Activated T-cell treated with anti-CD3 and anti-CD28 coated beads, Interleukin-2, amount 50 U/mL, for 1 hour (primary cell): ENCODE results near the gene PARS2.
A peak's percentile ranks its signal among the peaks of the same experiment; 100 is the strongest.

Source experiments
- DNase-seq: peaks from one replicate; pipeline ENCODE4 v3.0.0-alpha.2; 2020

The PARS2 gene

GRCh38 chr1:54764133-54764921 lies at the start of gene PARS2:
Gene PARS2, minus strand, starts transcription at chr1:54764523. Its CDS starts 5,362 bp downstream, at chr1:54759161.
- peak; percentile 93 for DNase-seq

- no peak for DNase-seq
These were observed 49.8 kb upstream of the PARS2 start for GRCh38 chr1:54814126-54814498.

- no peak for DNase-seq
These were observed 49.3 kb upstream of the PARS2 start for GRCh38 chr1:54813485-54814125.

- no peak for DNase-seq
These were observed 48.6 kb upstream of the PARS2 start for GRCh38 chr1:54812801-54813484.

- DNase-seq: no peak
These were observed 47.7 kb upstream of the PARS2 start for GRCh38 chr1:54811739-54812655.

GRCh38 chr1:54811066-54811465 lies 46.7 kb upstream of the PARS2 start:
- no peak for DNase-seq

GRCh38 chr1:54810153-54810942 lies 46.0 kb upstream of the PARS2 start:
- peak; percentile 75 for DNase-seq

GRCh38 chr1:54809496-54810074 lies 45.3 kb upstream of the PARS2 start:
- no peak for DNase-seq

- no peak for DNase-seq
These were observed 44.3 kb upstream of the PARS2 start for GRCh38 chr1:54808443-54809207.

- DNase-seq: no peak
These were observed 43.4 kb upstream of the PARS2 start for GRCh38 chr1:54807756-54808155.

GRCh38 chr1:54806931-54807611 lies 42.7 kb upstream of the PARS2 start:
- DNase-seq: no peak

- DNase-seq: no peak
These were observed 41.7 kb upstream of the PARS2 start for GRCh38 chr1:54805981-54806381.

GRCh38 chr1:54805466-54805865 lies 41.1 kb upstream of the PARS2 start:
- DNase-seq: no peak

GRCh38 chr1:54804471-54805132 lies 40.3 kb upstream of the PARS2 start:
- DNase-seq: no peak

- DNase-seq: no peak
These were observed 39.6 kb upstream of the PARS2 start for GRCh38 chr1:54803761-54804470.

- DNase-seq: peak; percentile 78
These were observed 36.8 kb upstream of the PARS2 start, which contains the start of gene TTC22 for GRCh38 chr1:54800899-54801759. Gene TTC22, minus strand, starts transcription at chr1:54801323. Its CDS starts 160 bp downstream, at chr1:54801163.

GRCh38 chr1:54800041-54800898 lies 35.9 kb upstream of the PARS2 start:
- DNase-seq: no peak
